Lower lobe of right lung (tissue), 2 donors: Measurements from ENCODE around the gene PATJ. TPM values are rescaled to one million over a fixed set of nuclear protein-coding genes. Genes with fewer than 3 reads are reported as not detected.

Source experiments
- ATAC-seq, 2 donors: fragments of 200-7000 bp; cut with Tn5 transposase; one replicate each; pipeline ENCODE4 v1.9.1; 2020 to 2022; ENCODE audit warnings: mild to moderate bottlenecking in 2 of 2, moderate library complexity in 2 of 2
- DNase-seq: peaks from one replicate; pipeline ENCODE4 v3.0.0-alpha.2; 2020
- H3K27ac ChIP-seq: fragments of 200-600 bp; one replicate; pipeline ENCODE4 v1.8.0; 2022
- H3K27me3 ChIP-seq: fragments of 200-600 bp; one replicate; pipeline ENCODE4 v1.8.0; 2022; ENCODE audit warnings: low read depth
- H3K36me3 ChIP-seq: fragments of 200-600 bp; one replicate; pipeline ENCODE4 v1.8.0; 2022; ENCODE audit warnings: mild to moderate bottlenecking
- H3K4me1 ChIP-seq: fragments of 200-600 bp; one replicate; pipeline ENCODE4 v1.8.0; 2022
- H3K4me3 ChIP-seq: fragments of 200-600 bp; one replicate; pipeline ENCODE4 v1.8.0; 2022; ENCODE audit warnings: mild to moderate bottlenecking
- H3K9me3 ChIP-seq: fragments of 200-600 bp; one replicate; pipeline ENCODE4 v1.8.0; 2022
- CTCF ChIP-seq: fragments of 200-600 bp; IDR thresholded peaks from one replicate; pipeline ENCODE4 v1.8.0; 2022; ENCODE audit warnings: antibody characterized with exemption, mild to moderate bottlenecking
- intact Hi-C: fragments of 100-400 bp; cut with DNase I; formaldehyde crosslinking; loops from one replicate; pipeline ENCODE4 v1.11.0; 2022
- total RNA-seq: library from RNA; stranded (reverse); fragmentation: NEBNext Ultra II Directional; extraction: Animal tissue kit (Norgen Biotek cat#: 25700); gene quantifications from one replicate; pipeline ENCODE4 v1.2.1, GENCODE V29; 2021
- donor health status: DM: no; HTN: yes; CAD: no; lungs with severe emphysema.

The PATJ gene
- total RNA-seq, 1 donor from 2014 or later: 63.9 TPM

GRCh38 chr1:62111084-62111483 is 368.8 kb downstream of the PATJ start:
- Histone ChIP-seq H3K9me3 (no peaks in the 10 kb centered on the region), H3K27me3 (no peaks in the 10 kb centered on the region), H3K4me3 (no peak overlapping the region), H3K4me1 (no peaks in the 10 kb centered on the region), H3K27ac (no peak overlapping the region), H3K36me3 (no peaks in the 10 kb centered on the region)
- ATAC-seq (no peak), DNase-seq (no peak)
- TF ChIP-seq CTCF: no peak
- intact Hi-C loops: no loop called here

GRCh38 chr1:62113507-62113906 is 371.2 kb downstream of the PATJ start:
- ATAC-seq (no peak), DNase-seq (no peak)
- intact Hi-C loops: no loop called here
- Histone ChIP-seq H3K27ac (no peak overlapping the region), H3K9me3 (no peaks in the 10 kb centered on the region), H3K4me3 (no peak overlapping the region), H3K36me3 (no peaks in the 10 kb centered on the region), H3K4me1 (no peaks in the 10 kb centered on the region), H3K27me3 (no peaks in the 10 kb centered on the region)
- no peak for TF ChIP-seq CTCF

- Histone ChIP-seq H3K27me3 (no peaks in the 10 kb centered on the region), H3K9me3 (no peaks in the 10 kb centered on the region), H3K4me1 (no peaks in the 10 kb centered on the region), H3K4me3 (no peak overlapping the region), H3K36me3 (no peaks in the 10 kb centered on the region), H3K27ac (no peak overlapping the region)
- no peak for DNase-seq
- intact Hi-C loops: no loop called here
- no peak for ATAC-seq
- no peak for TF ChIP-seq CTCF
Measured at GRCh38 chr1:62117018-62117750, 374.9 kb downstream of the PATJ start.

- TF ChIP-seq CTCF: no peak
Measured at GRCh38 chr1:62126579-62127290, 384.5 kb downstream of the PATJ start.

GRCh38 chr1:62128745-62129144 is 386.5 kb downstream of the PATJ start:
- ATAC-seq (no peak), DNase-seq (no peak)
- no peaks in the 10 kb centered on the region for H3K4me1 ChIP-seq
- intact Hi-C loops: no loop called here
- H3K27ac ChIP-seq: no peak overlapping the region
- H3K27me3 ChIP-seq: no peaks in the 10 kb centered on the region
- H3K36me3 ChIP-seq: peaks cover 12% of the 10 kb centered on the region
- H3K9me3 ChIP-seq: no peaks in the 10 kb centered on the region
- no peak for TF ChIP-seq CTCF
- no peak overlapping the region for H3K4me3 ChIP-seq

More at GRCh38 chr1:62126579-62127290, 384.5 kb downstream of the PATJ start:
- intact Hi-C loops: no loop called here
- Histone ChIP-seq H3K27ac (no peak overlapping the region), H3K9me3 (no peaks in the 10 kb centered on the region), H3K4me1 (no peaks in the 10 kb centered on the region), H3K36me3 (peaks cover 12% of the 10 kb centered on the region), H3K4me3 (no peak overlapping the region), H3K27me3 (no peaks in the 10 kb centered on the region)
- DNase-seq: no peak
- no peak for ATAC-seq
